Caco-2 (cell line): ENCODE results near the gene GPR17. TPM values are rescaled to one million over a fixed set of nuclear protein-coding genes. Genes with fewer than 3 reads are reported as not detected.

Experiments used
- BruUV-seq: library from RNA; stranded (reverse); fragments of 400-500 nt; replicated peaks from 2 replicates; lab custom pipeline; 2021; lab: Mats Ljungman, UMichigan
- CTCF ChIA-PET: fragments of 300-600 bp; sonication (Branson Sonifier 250); formaldehyde crosslinking; loops from one replicate; lab custom pipeline; 2022; ENCODE audit warnings: antibody characterized with exemption; lab: Charles Lee
- POLR2A ChIA-PET: fragments of 300-600 bp; sonication (Branson Sonifier 250); formaldehyde crosslinking; loops from one replicate; lab custom pipeline; 2022; ENCODE audit warnings: antibody characterized with exemption; lab: Charles Lee
- DNase-seq, 2 experiments: peaks; one replicate each; pipeline versions ENCODE4 v3.0.0 to v3.0.0-alpha.2; 2020 to 2022
- H3K27me3 ChIP-seq: replicated peaks from 2 replicates; pipeline ENCODE4 v1.6.0; 2011; ENCODE audit warnings: low read length; ENCODE audit not compliant: control insufficient read depth, insufficient read depth
- H3K36me3 ChIP-seq: 2 replicates; pipeline ENCODE4 v1.5.1; 2011; ENCODE audit warnings: low read length; ENCODE audit not compliant: control insufficient read depth, insufficient read depth
- H3K4me1 ChIP-seq: fragments of 250-450 bp; sonication (Bioruptor Pico); 2 replicates; pipeline ENCODE4 v1.5.1; 2020; ENCODE audit warnings: mild to moderate bottlenecking
- H3K4me3 ChIP-seq: 2 replicates; pipeline ENCODE4 v1.5.1; 2011; ENCODE audit warnings: low read depth, mild to moderate bottlenecking, control low read depth, low read length
- H3K9me3 ChIP-seq: fragments of 250-450 bp; sonication (Bioruptor Pico); 2 replicates; pipeline ENCODE4 v1.5.1; 2020; ENCODE audit warnings: mild to moderate bottlenecking, moderate library complexity
- H3K27ac Mint-ChIP-seq: one replicate; pipeline ENCODE4 v1.8.0; 2022; ENCODE audit warnings: mixed read lengths; ENCODE audit not compliant: unreplicated experiment
- H3K27me3 Mint-ChIP-seq: one replicate; pipeline ENCODE4 v1.8.0; 2022; ENCODE audit warnings: mixed read lengths; ENCODE audit not compliant: insufficient read depth, unreplicated experiment
- H3K36me3 Mint-ChIP-seq: one replicate; pipeline ENCODE4 v1.8.0; 2022; ENCODE audit warnings: mild to moderate bottlenecking, mixed read lengths; ENCODE audit not compliant: insufficient read depth, unreplicated experiment
- H3K4me1 Mint-ChIP-seq: one replicate; pipeline ENCODE4 v1.8.0; 2022; ENCODE audit warnings: low read depth, mixed read lengths; ENCODE audit not compliant: unreplicated experiment
- H3K4me3 Mint-ChIP-seq: one replicate; pipeline ENCODE4 v1.8.0; 2022; ENCODE audit warnings: mild to moderate bottlenecking, moderate library complexity, mixed read lengths; ENCODE audit not compliant: unreplicated experiment
- H3K9me3 Mint-ChIP-seq: one replicate; pipeline ENCODE4 v1.8.0; 2022; ENCODE audit warnings: mixed read lengths; ENCODE audit not compliant: unreplicated experiment
- CTCF ChIP-seq, 2 experiments: fragments of 200-600 bp in 1 of 2; IDR thresholded peaks; 1 replicate in 1 of 2; 2 replicates in 1 of 2; pipeline versions ENCODE4 v1.5.1 to v1.8.0; 2011 to 2022; ENCODE audit warnings: antibody characterized with exemption in 1 of 2, control low read depth in 1 of 2, inconsistent platforms in 1 of 2, low read depth in 1 of 2, low read length in 1 of 2, mild to moderate bottlenecking in 1 of 2, moderate library complexity in 1 of 2; ENCODE audit not compliant: insufficient read depth in 1 of 2, severe bottlenecking in 1 of 2, unreplicated experiment in 1 of 2
- intact Hi-C: fragments of 100-400 bp; cut with micrococcal nuclease; formaldehyde crosslinking; loops from one replicate; pipeline ENCODE4 v1.10.0; 2022; ENCODE audit not compliant: unreplicated experiment
- total RNA-seq: library from RNA; stranded (reverse); gene quantifications from 2 replicates; pipeline ENCODE4 v1.2.3, GENCODE V29; 2022

The GPR17 gene
- total RNA-seq, 1 experiment from 2014 or later: not detected

- Histone ChIP-seq H3K4me3 (no peak overlapping the region), H3K27me3 (no peaks in the 10 kb centered on the region), H3K4me1 (peaks cover 3% of the 10 kb centered on the region), H3K9me3 (0 out of 2 replicates have a peak, but pooled peaks cover 2% of the 10 kb centered on the region), H3K36me3 (no peaks in the 10 kb centered on the region)
- no peak for TF ChIP-seq CTCF (IDR thresholded peaks at IDR 0.05; ENCODE audit: insufficient read depth in 1 of 2, low read depth in 1 of 2, low read length in 1 of 2, severe bottlenecking in 1 of 2, unreplicated experiment in 1 of 2)
- Mint-ChIP-seq H3K27me3 (no peaks in the 10 kb centered on the region), H3K36me3 (peaks cover 37% of the 10 kb centered on the region), H3K27ac (no peak overlapping the region), H3K4me1 (peaks cover 15% of the 10 kb centered on the region), H3K9me3 (no peaks in the 10 kb centered on the region), H3K4me3 (no peak overlapping the region)
- POLR2A ChIA-PET: no interaction called here
- intact Hi-C loops: no loop called here
- CTCF ChIA-PET: no interaction called here
- BruUV-seq: no TSS peak
- no peak for DNase-seq
Measured at GRCh38 chr2:127697482-127698180, 51.7 kb downstream of the GPR17 start.

- DNase-seq: no peak
- intact Hi-C loops: no loop called here
- peaks cover 10% of the 10 kb centered on the region for H3K4me1 ChIP-seq
- Mint-ChIP-seq H3K4me1 (peaks cover 16% of the 10 kb centered on the region), H3K27ac (peak overlapping the region; percentile 53), H3K27me3 (no peaks in the 10 kb centered on the region), H3K36me3 (peaks cover 37% of the 10 kb centered on the region), H3K4me3 (peak overlapping the region; percentile 3), H3K9me3 (no peaks in the 10 kb centered on the region)
- no peaks in the 10 kb centered on the region for H3K27me3 ChIP-seq
- no peak for TF ChIP-seq CTCF (IDR thresholded peaks at IDR 0.05; ENCODE audit: insufficient read depth in 1 of 2, low read depth in 1 of 2, low read length in 1 of 2, severe bottlenecking in 1 of 2, unreplicated experiment in 1 of 2)
- BruUV-seq: no TSS peak
- ChIA-PET POLR2A (no interaction called here), CTCF (no interaction called here)
- peaks cover 2% of the 10 kb centered on the region; the same call in 1 of the 2 replicates for H3K36me3 ChIP-seq
- H3K4me3 ChIP-seq: no peak overlapping the region
- H3K9me3 ChIP-seq: no peaks in the 10 kb centered on the region
Measured at GRCh38 chr2:127698553-127699355, 52.8 kb downstream of the GPR17 start.

GRCh38 chr2:127700527-127701192, 54.7 kb downstream of the GPR17 start:
- ChIA-PET POLR2A (interaction anchor here (0.5 to 2.7 kb wide), 8 partner anchors 23 to 407 kb away, joined by 3 to 27 read pairs (median 4); partner anchors contain the start of genes ERCC3, IWS1, LIMS2 and WDR33), CTCF (interaction anchor here (0.7 to 1.8 kb wide), 6 partner anchors 18 to 504 kb away, joined by 3 to 6 read pairs (median 4); partner anchors contain the start of gene LIMS2)
- TF ChIP-seq CTCF (IDR thresholded peaks at IDR 0.05; ENCODE audit: insufficient read depth in 1 of 2, low read depth in 1 of 2, low read length in 1 of 2, severe bottlenecking in 1 of 2, unreplicated experiment in 1 of 2): peak in 1 of 2 experiments; percentile 41
- intact Hi-C loops: loop anchor here (1.0 to 5.0 kb wide), 3 partner anchors 35 to 173 kb away; partner anchors contain the start of genes IWS1 and WDR33
- H3K36me3 ChIP-seq: peaks cover 2% of the 10 kb centered on the region; the same call in 1 of the 2 replicates
- peak; percentile 96 to 98 for DNase-seq
- no peaks in the 10 kb centered on the region for H3K27me3 ChIP-seq
- H3K27ac Mint-ChIP-seq: peak overlapping the region; percentile 99
- H3K9me3 Mint-ChIP-seq: no peaks in the 10 kb centered on the region
- H3K4me3 Mint-ChIP-seq: peak overlapping the region; percentile 98
- peaks cover 55% of the 10 kb centered on the region for H3K36me3 Mint-ChIP-seq
- peaks cover 16% of the 10 kb centered on the region for H3K4me1 Mint-ChIP-seq
- peaks cover 10% of the 10 kb centered on the region for H3K4me1 ChIP-seq
- BruUV-seq: TSS peak; percentile 86
- H3K4me3 ChIP-seq: peak overlapping the region; percentile 51
- H3K27me3 Mint-ChIP-seq: no peaks in the 10 kb centered on the region
- no peaks in the 10 kb centered on the region for H3K9me3 ChIP-seq
